ENCODE results near the gene PCYT2. TPM values are rescaled to one million over a fixed set of nuclear protein-coding genes. Genes with fewer than 3 reads are reported as not detected.

Gene PCYT2
- total RNA-seq, 1 donor = 67.0 TPM

- TF ChIP-seq CTCF (IDR thresholded peaks at IDR 0.05; ENCODE audit: extremely low read depth, low read depth, low read length) = no peak
- peak; percentile 98 for DNase-seq (ENCODE audit: insufficient read length, low spot score, missing footprints)
- H3K36me3 ChIP-seq (ENCODE audit: insufficient read depth, low read length) = peaks cover 50% of the 10 kb centered on the region
- H3K4me3 ChIP-seq (ENCODE audit: insufficient read depth, low read length) = no peak overlapping the region
- H4K20me1 ChIP-seq (ENCODE audit: insufficient read depth, low read length) = peaks cover 15% of the 10 kb centered on the region
- peak overlapping the region; percentile 39 for H3K27ac ChIP-seq (ENCODE audit: low read depth, low read length)
- H3K79me2 ChIP-seq (ENCODE audit: insufficient read depth, low read length) = peaks cover 56% of the 10 kb centered on the region
- no peak overlapping the region for H2AFZ ChIP-seq (ENCODE audit: low read length)
- peaks cover 40% of the 10 kb centered on the region for H3K4me1 ChIP-seq (ENCODE audit: insufficient read depth, low read length)
- H3K4me2 ChIP-seq (ENCODE audit: insufficient read depth, low read length) = peak overlapping the region; percentile 31
- no peaks in the 10 kb centered on the region for H3K9me3 ChIP-seq (ENCODE audit: low read depth, low read length)
- H3K27me3 ChIP-seq (ENCODE audit: insufficient read depth, low read length) = no peaks in the 10 kb centered on the region
Observed at GRCh38 chr17:81885869-81886548, 25.2 kb downstream of the PCYT2 start.

DNA sequence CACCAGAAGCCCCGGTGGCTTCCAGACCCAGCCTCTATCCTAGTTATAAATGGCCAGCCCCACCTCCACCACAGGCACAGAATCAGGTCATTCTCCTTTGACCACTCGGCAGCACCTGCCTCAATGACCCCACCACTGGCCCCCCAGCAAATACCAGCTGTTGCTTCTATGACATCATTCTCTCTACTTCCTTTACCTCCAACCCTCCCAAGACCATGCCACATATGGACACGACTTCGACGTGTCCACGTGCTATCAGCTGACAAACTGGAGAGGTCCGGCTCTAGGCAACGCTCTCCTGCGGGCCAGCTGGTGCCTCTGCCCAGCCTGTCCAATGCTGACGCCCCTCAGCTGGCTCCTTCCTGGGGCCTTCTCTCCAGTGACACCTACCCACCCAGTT is 25.7 kb downstream of the PCYT2 start:
- no peak for TF ChIP-seq CTCF (IDR thresholded peaks at IDR 0.05; ENCODE audit: extremely low read depth, low read depth, low read length)
- Histone ChIP-seq H4K20me1 (ENCODE audit: insufficient read depth, low read length) (peaks cover 15% of the 10 kb centered on the region), H3K4me3 (ENCODE audit: insufficient read depth, low read length) (no peak overlapping the region), H3K27me3 (ENCODE audit: insufficient read depth, low read length) (no peaks in the 10 kb centered on the region), H3K4me1 (ENCODE audit: insufficient read depth, low read length) (peaks cover 38% of the 10 kb centered on the region), H3K79me2 (ENCODE audit: insufficient read depth, low read length) (peaks cover 51% of the 10 kb centered on the region), H3K27ac (ENCODE audit: low read depth, low read length) (peak overlapping the region; percentile 39), H2AFZ (ENCODE audit: low read length) (no peak overlapping the region), H3K4me2 (ENCODE audit: insufficient read depth, low read length) (no peak overlapping the region), H3K9me3 (ENCODE audit: low read depth, low read length) (no peaks in the 10 kb centered on the region), H3K36me3 (ENCODE audit: insufficient read depth, low read length) (peaks cover 56% of the 10 kb centered on the region)
- DNase-seq (ENCODE audit: insufficient read length, low spot score, missing footprints) = no peak

DNA sequence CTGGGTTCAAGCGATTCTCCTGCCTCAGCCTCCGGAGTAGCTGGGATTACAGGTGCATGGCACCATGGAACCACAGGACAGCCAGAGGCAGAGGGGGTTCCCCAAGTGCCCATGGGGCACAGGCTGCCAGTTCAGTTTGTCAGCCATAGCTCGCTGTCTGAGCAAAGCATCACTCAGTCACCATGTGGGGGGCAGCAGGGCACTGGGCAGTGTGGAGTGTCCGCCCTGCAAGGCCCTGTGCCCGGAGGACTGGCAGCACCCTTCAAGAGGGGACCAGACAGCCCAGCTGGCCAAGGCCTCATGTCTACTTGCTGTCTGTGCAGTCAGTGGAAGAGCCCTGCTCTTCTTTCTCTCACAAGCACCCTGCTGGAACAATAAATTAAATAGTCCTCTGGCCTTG is 26.2 kb downstream of the PCYT2 start:
- Histone ChIP-seq H2AFZ (ENCODE audit: low read length) (no peak overlapping the region), H3K27ac (ENCODE audit: low read depth, low read length) (peak overlapping the region; percentile 39), H3K9me3 (ENCODE audit: low read depth, low read length) (no peaks in the 10 kb centered on the region), H3K36me3 (ENCODE audit: insufficient read depth, low read length) (peaks cover 57% of the 10 kb centered on the region), H3K4me2 (ENCODE audit: insufficient read depth, low read length) (peak overlapping the region; percentile 16), H4K20me1 (ENCODE audit: insufficient read depth, low read length) (peaks cover 15% of the 10 kb centered on the region), H3K79me2 (ENCODE audit: insufficient read depth, low read length) (peaks cover 46% of the 10 kb centered on the region), H3K4me3 (ENCODE audit: insufficient read depth, low read length) (no peak overlapping the region), H3K27me3 (ENCODE audit: insufficient read depth, low read length) (no peaks in the 10 kb centered on the region), H3K4me1 (ENCODE audit: insufficient read depth, low read length) (peaks cover 33% of the 10 kb centered on the region)
- DNase-seq (ENCODE audit: insufficient read length, low spot score, missing footprints) = no peak
- TF ChIP-seq CTCF (IDR thresholded peaks at IDR 0.05; ENCODE audit: extremely low read depth, low read depth, low read length) = no peak

- Histone ChIP-seq H2AFZ (ENCODE audit: low read length) (no peak overlapping the region), H3K4me3 (ENCODE audit: insufficient read depth, low read length) (no peak overlapping the region), H3K36me3 (ENCODE audit: insufficient read depth, low read length) (peaks cover 57% of the 10 kb centered on the region), H3K9me3 (ENCODE audit: low read depth, low read length) (no peaks in the 10 kb centered on the region), H3K4me2 (ENCODE audit: insufficient read depth, low read length) (peak overlapping the region; percentile 16), H3K27me3 (ENCODE audit: insufficient read depth, low read length) (no peaks in the 10 kb centered on the region), H3K27ac (ENCODE audit: low read depth, low read length) (peak overlapping the region; percentile 39), H4K20me1 (ENCODE audit: insufficient read depth, low read length) (peaks cover 15% of the 10 kb centered on the region), H3K79me2 (ENCODE audit: insufficient read depth, low read length) (peaks cover 41% of the 10 kb centered on the region), H3K4me1 (ENCODE audit: insufficient read depth, low read length) (peaks cover 28% of the 10 kb centered on the region)
- no peak for TF ChIP-seq CTCF (IDR thresholded peaks at IDR 0.05; ENCODE audit: extremely low read depth, low read depth, low read length)
- peak; percentile 97 for DNase-seq (ENCODE audit: insufficient read length, low spot score, missing footprints)
Observed at GRCh38 chr17:81884520-81884919, 26.7 kb downstream of the PCYT2 start.

Measured in osteoblast (primary cell).